Measurements from ENCODE around the gene ERH. TPM values are rescaled to one million over a fixed set of nuclear protein-coding genes. Genes with fewer than 3 reads are reported as not detected.

The ERH gene
- total and polyA plus RNA-seq, 5 donors from 2014 or later = 57.2 to 117 (median 85.0) TPM

GRCh38 chr14:69373104-69373503 is 25.0 kb downstream of the ERH start:
- H3K27ac ChIP-seq (ENCODE audit: insufficient read depth, low read length, poor library complexity, severe bottlenecking) = no peak overlapping the region
- H3K36me3 ChIP-seq (ENCODE audit: control insufficient read depth, insufficient read depth, low read length) = peaks cover 26% of the 10 kb centered on the region
- DNase-seq (no peak), ATAC-seq (ENCODE audit: low read depth in 2 of 2) (no peak)
- H3K4me1 Mint-ChIP-seq = peaks cover 0 to 15% (median 0%) of the 10 kb centered on the region in 4 donors
- no peaks in the 10 kb centered on the region for H3K9me3 ChIP-seq (ENCODE audit: control insufficient read depth in 2 of 2, low read length in 2 of 2)
- peak overlapping the region in 1 of 3 donors; percentile 63 for H3K27ac Mint-ChIP-seq
- H3K4me3 Mint-ChIP-seq = no peak overlapping the region
- no peak overlapping the region for H3K4me3 ChIP-seq (ENCODE audit: low read depth, low read length)
- H3K36me3 Mint-ChIP-seq = peaks cover 33% of the 10 kb centered on the region
- H3K4me1 ChIP-seq (ENCODE audit: control insufficient read depth, insufficient read depth, low read length, poor library complexity, severe bottlenecking) = no peaks in the 10 kb centered on the region
- peaks cover 0 to 6% (median 0%) of the 10 kb centered on the region in 7 donors for H3K9me3 Mint-ChIP-seq
- no peaks in the 10 kb centered on the region for H3K27me3 ChIP-seq (ENCODE audit: control insufficient read depth, insufficient read depth, low read length)
- no peaks in the 10 kb centered on the region for H3K27me3 Mint-ChIP-seq

- Mint-ChIP-seq H3K4me3 (no peak overlapping the region), H3K9me3 (peaks cover 0 to 6% (median 0%) of the 10 kb centered on the region in 7 donors), H3K4me1 (peaks cover 0 to 11% (median 0%) of the 10 kb centered on the region in 4 donors), H3K36me3 (peaks cover 29% of the 10 kb centered on the region), H3K27ac (no peak overlapping the region), H3K27me3 (no peaks in the 10 kb centered on the region)
- Histone ChIP-seq H3K36me3 (ENCODE audit: control insufficient read depth, insufficient read depth, low read length) (peaks cover 24% of the 10 kb centered on the region), H3K27me3 (ENCODE audit: control insufficient read depth, insufficient read depth, low read length) (no peaks in the 10 kb centered on the region), H3K4me1 (ENCODE audit: control insufficient read depth, insufficient read depth, low read length, poor library complexity, severe bottlenecking) (no peaks in the 10 kb centered on the region), H3K9me3 (ENCODE audit: control insufficient read depth in 2 of 2, low read length in 2 of 2) (no peaks in the 10 kb centered on the region), H3K4me3 (ENCODE audit: low read depth, low read length) (no peak overlapping the region), H3K27ac (ENCODE audit: insufficient read depth, low read length, poor library complexity, severe bottlenecking) (no peak overlapping the region)
- DNase-seq = no peak
- no peak for ATAC-seq (ENCODE audit: low read depth in 2 of 2)
These were observed 26.0 kb downstream of the ERH start for GRCh38 chr14:69372146-69372545.

- no peak for DNase-seq
- Mint-ChIP-seq H3K27me3 (no peaks in the 10 kb centered on the region), H3K27ac (no peak overlapping the region), H3K9me3 (no peaks in the 10 kb centered on the region), H3K36me3 (peaks cover 10% of the 10 kb centered on the region), H3K4me1 (peaks cover 0 to 6% (median 0%) of the 10 kb centered on the region in 4 donors), H3K4me3 (no peak overlapping the region)
- Histone ChIP-seq H3K4me1 (ENCODE audit: control insufficient read depth, insufficient read depth, low read length, poor library complexity, severe bottlenecking) (no peaks in the 10 kb centered on the region), H3K4me3 (ENCODE audit: low read depth, low read length) (no peak overlapping the region), H3K36me3 (ENCODE audit: control insufficient read depth, insufficient read depth, low read length) (peaks cover 3% of the 10 kb centered on the region), H3K27me3 (ENCODE audit: control insufficient read depth, insufficient read depth, low read length) (no peaks in the 10 kb centered on the region), H3K9me3 (ENCODE audit: control insufficient read depth in 2 of 2, low read length in 2 of 2) (no peaks in the 10 kb centered on the region), H3K27ac (ENCODE audit: insufficient read depth, low read length, poor library complexity, severe bottlenecking) (no peak overlapping the region)
- no peak for ATAC-seq (ENCODE audit: low read depth in 2 of 2)
These were observed 28.0 kb downstream of the ERH start for GRCh38 chr14:69370061-69370460.

- no peaks in the 10 kb centered on the region for H3K27me3 Mint-ChIP-seq
- DNase-seq = no peak
- H3K36me3 Mint-ChIP-seq = peaks cover 5% of the 10 kb centered on the region
- no peaks in the 10 kb centered on the region for H3K4me1 Mint-ChIP-seq
- H3K27ac Mint-ChIP-seq = no peak overlapping the region
- no peak for ATAC-seq (ENCODE audit: low read depth in 2 of 2)
- H3K4me3 Mint-ChIP-seq = no peak overlapping the region
- Histone ChIP-seq H3K9me3 (ENCODE audit: control insufficient read depth in 2 of 2, low read length in 2 of 2) (no peaks in the 10 kb centered on the region), H3K27ac (ENCODE audit: insufficient read depth, low read length, poor library complexity, severe bottlenecking) (no peak overlapping the region), H3K4me1 (ENCODE audit: control insufficient read depth, insufficient read depth, low read length, poor library complexity, severe bottlenecking) (no peaks in the 10 kb centered on the region), H3K27me3 (ENCODE audit: control insufficient read depth, insufficient read depth, low read length) (no peaks in the 10 kb centered on the region), H3K4me3 (ENCODE audit: low read depth, low read length) (no peak overlapping the region), H3K36me3 (ENCODE audit: control insufficient read depth, insufficient read depth, low read length) (no peaks in the 10 kb centered on the region)
- no peaks in the 10 kb centered on the region for H3K9me3 Mint-ChIP-seq
These were observed 29.7 kb downstream of the ERH start for GRCh38 chr14:69368381-69368780.

- H3K4me1 ChIP-seq (ENCODE audit: control insufficient read depth, insufficient read depth, low read length, poor library complexity, severe bottlenecking) = no peaks in the 10 kb centered on the region
- no peaks in the 10 kb centered on the region for H3K9me3 ChIP-seq (ENCODE audit: control insufficient read depth in 2 of 2, low read length in 2 of 2)
- H3K36me3 ChIP-seq (ENCODE audit: control insufficient read depth, insufficient read depth, low read length) = no peaks in the 10 kb centered on the region
- no peak overlapping the region for H3K27ac ChIP-seq (ENCODE audit: insufficient read depth, low read length, poor library complexity, severe bottlenecking)
- no peak for ATAC-seq (ENCODE audit: low read depth in 2 of 2)
- Mint-ChIP-seq H3K4me3 (no peak overlapping the region), H3K4me1 (no peaks in the 10 kb centered on the region), H3K27me3 (no peaks in the 10 kb centered on the region), H3K36me3 (no peaks in the 10 kb centered on the region), H3K9me3 (no peaks in the 10 kb centered on the region), H3K27ac (no peak overlapping the region)
- no peaks in the 10 kb centered on the region for H3K27me3 ChIP-seq (ENCODE audit: control insufficient read depth, insufficient read depth, low read length)
- DNase-seq = no peak
- H3K4me3 ChIP-seq (ENCODE audit: low read depth, low read length) = no peak overlapping the region
These were observed 31.3 kb downstream of the ERH start for GRCh38 chr14:69366761-69367160.

- no peaks in the 10 kb centered on the region for H3K9me3 ChIP-seq (ENCODE audit: control insufficient read depth in 2 of 2, low read length in 2 of 2)
- Mint-ChIP-seq H3K4me1 (no peaks in the 10 kb centered on the region), H3K9me3 (no peaks in the 10 kb centered on the region), H3K4me3 (no peak overlapping the region), H3K27me3 (no peaks in the 10 kb centered on the region), H3K36me3 (no peaks in the 10 kb centered on the region), H3K27ac (no peak overlapping the region)
- no peak overlapping the region for H3K27ac ChIP-seq (ENCODE audit: insufficient read depth, low read length, poor library complexity, severe bottlenecking)
- H3K4me1 ChIP-seq (ENCODE audit: control insufficient read depth, insufficient read depth, low read length, poor library complexity, severe bottlenecking) = no peaks in the 10 kb centered on the region
- no peaks in the 10 kb centered on the region for H3K27me3 ChIP-seq (ENCODE audit: control insufficient read depth, insufficient read depth, low read length)
- no peaks in the 10 kb centered on the region for H3K36me3 ChIP-seq (ENCODE audit: control insufficient read depth, insufficient read depth, low read length)
- no peak for ATAC-seq (ENCODE audit: low read depth in 2 of 2)
- DNase-seq = no peak
- no peak overlapping the region for H3K4me3 ChIP-seq (ENCODE audit: low read depth, low read length)
These were observed 32.0 kb downstream of the ERH start for GRCh38 chr14:69366069-69366468.

GRCh38 chr14:69364378-69364777 is 33.7 kb downstream of the ERH start:
- Mint-ChIP-seq H3K36me3 (no peaks in the 10 kb centered on the region), H3K27ac (no peak overlapping the region), H3K4me1 (no peaks in the 10 kb centered on the region), H3K4me3 (no peak overlapping the region), H3K9me3 (no peaks in the 10 kb centered on the region), H3K27me3 (no peaks in the 10 kb centered on the region)
- Histone ChIP-seq H3K27me3 (ENCODE audit: control insufficient read depth, insufficient read depth, low read length) (no peaks in the 10 kb centered on the region), H3K4me1 (ENCODE audit: control insufficient read depth, insufficient read depth, low read length, poor library complexity, severe bottlenecking) (no peaks in the 10 kb centered on the region), H3K9me3 (ENCODE audit: control insufficient read depth in 2 of 2, low read length in 2 of 2) (no peaks in the 10 kb centered on the region), H3K4me3 (ENCODE audit: low read depth, low read length) (no peak overlapping the region), H3K36me3 (ENCODE audit: control insufficient read depth, insufficient read depth, low read length) (no peaks in the 10 kb centered on the region), H3K27ac (ENCODE audit: insufficient read depth, low read length, poor library complexity, severe bottlenecking) (no peak overlapping the region)
- DNase-seq (no peak), ATAC-seq (ENCODE audit: low read depth in 2 of 2) (no peak)

- H3K27me3 ChIP-seq (ENCODE audit: control insufficient read depth, insufficient read depth, low read length) = no peaks in the 10 kb centered on the region
- no peaks in the 10 kb centered on the region for H3K4me1 Mint-ChIP-seq
- no peaks in the 10 kb centered on the region for H3K36me3 ChIP-seq (ENCODE audit: control insufficient read depth, insufficient read depth, low read length)
- H3K27me3 Mint-ChIP-seq = no peaks in the 10 kb centered on the region
- H3K4me1 ChIP-seq (ENCODE audit: control insufficient read depth, insufficient read depth, low read length, poor library complexity, severe bottlenecking) = no peaks in the 10 kb centered on the region
- no peak for ATAC-seq (ENCODE audit: low read depth in 2 of 2)
- no peak overlapping the region for H3K27ac Mint-ChIP-seq
- no peak overlapping the region for H3K27ac ChIP-seq (ENCODE audit: insufficient read depth, low read length, poor library complexity, severe bottlenecking)
- H3K9me3 ChIP-seq (ENCODE audit: control insufficient read depth in 2 of 2, low read length in 2 of 2) = no peaks in the 10 kb centered on the region
- DNase-seq = no peak
- no peak overlapping the region for H3K4me3 Mint-ChIP-seq
- H3K9me3 Mint-ChIP-seq = no peaks in the 10 kb centered on the region
- H3K36me3 Mint-ChIP-seq = no peaks in the 10 kb centered on the region
- H3K4me3 ChIP-seq (ENCODE audit: low read depth, low read length) = no peak overlapping the region
These were observed 34.1 kb downstream of the ERH start for GRCh38 chr14:69363964-69364363.
